Naive B cell (primary cell): ENCODE data around the gene ZCCHC7. TPM values are rescaled to one million over a fixed set of nuclear protein-coding genes. Genes with fewer than 3 reads are reported as not detected.
A peak's percentile ranks its signal among the peaks of the same experiment; 100 is the strongest.

Experiments
- ATAC-seq, 2 donors: fragments of 150-1000 bp; cut with Tn5 transposase; 2 replicates each; pipeline ENCODE4 v1.10.0; 2021; ENCODE audit warnings: low read depth in 2 of 2, mild to moderate bottlenecking in 2 of 2, moderate library complexity in 2 of 2
- DNase-seq: peaks from one replicate; pipeline ENCODE4 v3.0.0; 2022
- H3K27ac Mint-ChIP-seq, 6 donors: one replicate each; pipeline ENCODE4 v1.8.0; 2020 to 2022; ENCODE audit warnings: mild to moderate bottlenecking in 6 of 6, mixed read lengths in 6 of 6, moderate library complexity in 5 of 6, inconsistent platforms in 2 of 6
- H3K27me3 Mint-ChIP-seq, 3 donors: one replicate each; pipeline ENCODE4 v1.8.0; 2021 to 2022; ENCODE audit warnings: mixed read lengths in 3 of 3, mild to moderate bottlenecking in 1 of 3
- H3K36me3 Mint-ChIP-seq, 2 donors: one replicate each; pipeline ENCODE4 v1.8.0; 2020 to 2022; ENCODE audit warnings: mixed read lengths in 2 of 2, inconsistent platforms in 1 of 2, mild to moderate bottlenecking in 1 of 2
- H3K4me1 Mint-ChIP-seq, 3 donors: one replicate each; pipeline ENCODE4 v1.8.0; 2020 to 2022; ENCODE audit warnings: mixed read lengths in 3 of 3, inconsistent platforms in 1 of 3, mild to moderate bottlenecking in 1 of 3, moderate library complexity in 1 of 3
- H3K4me3 Mint-ChIP-seq, 8 donors: one replicate each; pipeline ENCODE4 v1.8.0; 2020 to 2022; ENCODE audit warnings: mild to moderate bottlenecking in 8 of 8, mixed read lengths in 8 of 8, moderate library complexity in 8 of 8, inconsistent platforms in 2 of 8
- H3K9me3 Mint-ChIP-seq, 7 donors: one replicate each; pipeline ENCODE4 v1.8.0; 2020 to 2022; ENCODE audit warnings: mixed read lengths in 7 of 7, mild to moderate bottlenecking in 5 of 7, inconsistent platforms in 2 of 7, moderate library complexity in 1 of 7
- polyA plus RNA-seq, 6 donors: library from polyadenylated mRNA; unstranded; fragments of 300-500 nt; fragmentation: Illumina TruSeq; gene quantifications; one replicate each; pipeline ENCODE4 v1.2.3, GENCODE V29; 2021; ENCODE audit warnings: low read depth in 6 of 6

The ZCCHC7 gene
- polyA plus RNA-seq, 6 donors from 2014 or later = 156 to 214 (median 187) TPM

- peak overlapping the region in 5 of 6 donors; percentile 11 to 97 (median 85) for H3K27ac Mint-ChIP-seq
- no peak for ATAC-seq
- peaks cover 0 to 2% (median 0%) of the 10 kb centered on the region in 7 donors for H3K9me3 Mint-ChIP-seq
- peaks cover 67 to 98% (median 91%) of the 10 kb centered on the region in 3 donors for H3K4me1 Mint-ChIP-seq
- no peaks in the 10 kb centered on the region for H3K27me3 Mint-ChIP-seq
- peak overlapping the region in 6 of 8 donors; percentile 1 to 43 (median 10) for H3K4me3 Mint-ChIP-seq
- no peak for DNase-seq
- no peaks in the 10 kb centered on the region for H3K36me3 Mint-ChIP-seq
These were observed 287.1 kb downstream of the ZCCHC7 start for GRCh38 chr9:37407468-37407867.

Other genes starting within 250 kb of the ZCCHC7 start
- gene PAX5, start 86.3 kb upstream of the ZCCHC7 start, polyA plus RNA-seq = 10 to 100 TPM; 17.1 to 83.5 (median 45.3) TPM